ENCODE results near the gene SGTB. TPM values are rescaled to one million over a fixed set of nuclear protein-coding genes. Genes with fewer than 3 reads are reported as not detected.

SGTB gene
- total and polyA plus RNA-seq, 2 of the 8 experiments (the other 6 are each of a cell fraction or from before 2014, with no cell fraction given) = 2.2 to 18.7 TPM

DNA sequence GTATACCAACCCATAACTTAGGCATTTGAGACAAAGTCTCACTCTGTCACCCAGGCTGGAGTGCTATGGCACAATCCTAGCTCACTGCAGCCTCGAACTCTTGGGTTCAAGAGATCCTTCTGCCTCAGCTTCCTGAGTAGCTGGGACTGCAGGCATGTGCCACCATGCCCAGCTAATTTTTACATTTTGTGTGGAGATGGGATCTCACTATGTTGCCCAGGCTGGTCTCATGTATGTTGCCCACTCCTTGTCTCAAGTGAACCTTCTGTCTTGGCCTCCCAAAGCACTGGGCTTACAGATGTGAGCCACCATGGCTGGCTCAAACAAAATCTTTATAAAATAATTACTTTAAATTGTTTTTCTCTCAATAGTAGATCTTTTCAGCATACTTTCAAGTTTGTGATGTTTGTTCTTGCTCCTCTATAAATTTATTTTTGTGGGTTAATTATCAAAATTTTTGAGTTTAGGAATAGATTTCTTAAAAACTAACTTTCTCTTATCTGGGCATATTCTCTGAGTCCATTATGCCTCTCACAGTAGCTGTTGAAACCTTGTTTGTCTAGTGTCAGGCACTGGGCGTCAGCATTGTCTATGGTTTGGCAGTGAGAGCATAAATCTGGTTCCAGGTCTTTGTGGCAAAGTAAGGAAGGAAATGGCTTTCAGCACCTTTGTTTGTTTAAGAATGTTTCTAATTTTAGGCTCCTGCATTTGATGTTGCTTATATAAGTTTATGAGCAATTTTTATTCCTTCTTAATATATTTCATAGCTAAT lies 38.8 kb upstream of the SGTB start (continued):
- TF ChIP-seq, protein P1, sequence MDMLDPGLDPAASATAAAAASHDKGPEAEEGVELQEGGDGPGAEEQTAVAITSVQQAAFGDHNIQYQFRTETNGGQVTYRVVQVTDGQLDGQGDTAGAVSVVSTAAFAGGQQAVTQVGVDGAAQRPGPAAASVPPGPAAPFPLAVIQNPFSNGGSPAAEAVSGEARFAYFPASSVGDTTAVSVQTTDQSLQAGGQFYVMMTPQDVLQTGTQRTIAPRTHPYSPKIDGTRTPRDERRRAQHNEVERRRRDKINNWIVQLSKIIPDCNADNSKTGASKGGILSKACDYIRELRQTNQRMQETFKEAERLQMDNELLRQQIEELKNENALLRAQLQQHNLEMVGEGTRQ (IDR thresholded peaks at IDR 0.05; ENCODE audit: low read length) = no peak
